Ammon's horn (tissue), 1 donor: ENCODE measurements around the gene CLDN15.

Experiments used
- DNase-seq: peaks from one replicate; pipeline ENCODE4 v3.0.0-alpha.2; 2016; ENCODE audit warnings: low spot score

The CLDN15 gene

GRCh38 chr7:101244375-101245146 is 7.0 kb upstream of the CLDN15 start, which contains the start of gene FIS1:
TSS of gene FIS1 (minus strand) at chr7:101245081. CDS start at chr7:101245004, 77 bp downstream.
- DNase-seq: peak; percentile 96

- peak; percentile 32 for DNase-seq
These were observed 6.2 kb upstream of the CLDN15 start for GRCh38 chr7:101243646-101244374.

DNA sequence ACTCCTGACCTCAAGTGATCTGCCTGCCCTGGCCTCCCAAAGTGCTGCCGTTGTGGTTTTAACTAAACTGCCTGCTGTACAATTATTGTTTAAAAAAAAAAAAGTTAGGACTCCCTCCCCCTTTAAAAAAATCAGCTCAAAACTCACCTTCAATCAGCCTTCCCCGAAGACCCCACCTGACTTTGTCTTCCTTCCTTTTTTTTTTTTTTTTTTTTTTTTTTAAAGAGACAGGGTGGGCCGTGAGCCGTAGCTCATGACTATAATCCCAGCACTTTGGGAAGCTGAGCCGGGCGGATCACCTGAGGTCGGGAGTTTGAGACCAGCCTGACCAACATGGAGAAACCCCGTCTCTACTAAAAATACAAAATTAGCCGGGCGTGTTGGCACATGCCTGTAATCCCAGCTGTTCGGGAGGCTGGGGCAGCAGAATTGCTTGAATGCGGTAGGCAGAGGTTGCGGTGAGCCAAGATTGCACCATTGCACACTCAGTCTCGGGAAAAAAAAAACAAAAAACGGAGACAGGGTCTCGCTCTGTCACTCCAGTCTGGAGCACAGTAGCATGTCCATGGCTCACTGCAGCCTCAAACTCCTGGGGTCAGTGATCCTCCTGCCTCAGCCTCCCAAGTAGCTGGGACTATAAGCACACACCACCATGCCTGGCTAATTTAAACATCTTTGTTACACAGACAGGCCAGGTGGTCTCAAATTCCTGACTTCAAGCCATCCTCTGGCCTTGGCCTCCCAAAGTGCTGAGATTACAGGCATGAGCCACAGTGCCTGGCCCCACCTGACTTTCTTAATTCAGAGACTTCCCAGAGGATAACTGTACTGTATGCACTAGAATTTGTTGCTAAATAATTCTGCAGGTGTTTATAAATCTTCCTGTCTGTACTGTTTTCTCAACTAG is 4.1 kb upstream of the CLDN15 start:
- no peak for DNase-seq

- no peak for DNase-seq
These were observed 3.4 kb upstream of the CLDN15 start for GRCh38 chr7:101241015-101241363.

- no peak for DNase-seq
These were observed 2.8 kb upstream of the CLDN15 start for GRCh38 chr7:101240226-101241014.

GRCh38 chr7:101239951-101240220 is 2.3 kb upstream of the CLDN15 start:
- DNase-seq: no peak

DNA sequence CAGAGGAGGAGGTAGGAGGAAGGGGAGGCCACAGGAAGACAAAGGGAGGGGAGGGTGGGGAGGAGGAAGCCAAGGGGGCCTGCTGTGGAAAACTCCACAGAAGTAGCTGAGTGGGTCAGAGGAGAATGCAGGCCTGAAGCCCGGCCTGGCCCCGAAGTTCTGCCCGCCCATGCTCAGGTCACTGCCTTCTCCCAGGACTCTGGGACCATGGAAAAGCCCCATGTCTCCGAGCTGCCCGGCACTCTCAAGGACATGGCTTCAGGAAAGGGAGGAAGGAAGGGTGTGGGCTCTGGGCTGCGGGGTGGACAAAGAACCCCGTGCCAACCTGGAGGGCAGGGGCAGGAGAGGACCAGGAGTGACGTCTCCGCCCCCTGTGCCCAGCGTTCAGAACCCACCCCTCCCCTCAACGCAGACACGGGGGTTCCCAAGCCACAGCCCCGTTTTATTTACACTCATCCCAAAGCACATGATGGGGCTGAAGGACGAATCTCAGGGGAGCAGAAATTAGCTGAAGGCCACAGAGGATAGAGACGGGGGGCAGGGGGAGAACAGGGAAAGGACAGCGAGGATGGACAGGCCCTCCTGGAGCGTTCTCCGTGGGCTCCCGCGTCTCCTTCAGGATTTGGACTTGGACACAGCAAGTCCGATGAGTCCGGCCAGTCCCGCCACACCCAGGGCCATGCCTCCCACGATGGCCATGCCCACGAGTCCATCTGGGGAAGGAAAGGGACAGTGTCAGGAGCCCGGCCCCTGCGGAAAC is 1.8 kb upstream of the CLDN15 start:
- no peak for DNase-seq

DNA sequence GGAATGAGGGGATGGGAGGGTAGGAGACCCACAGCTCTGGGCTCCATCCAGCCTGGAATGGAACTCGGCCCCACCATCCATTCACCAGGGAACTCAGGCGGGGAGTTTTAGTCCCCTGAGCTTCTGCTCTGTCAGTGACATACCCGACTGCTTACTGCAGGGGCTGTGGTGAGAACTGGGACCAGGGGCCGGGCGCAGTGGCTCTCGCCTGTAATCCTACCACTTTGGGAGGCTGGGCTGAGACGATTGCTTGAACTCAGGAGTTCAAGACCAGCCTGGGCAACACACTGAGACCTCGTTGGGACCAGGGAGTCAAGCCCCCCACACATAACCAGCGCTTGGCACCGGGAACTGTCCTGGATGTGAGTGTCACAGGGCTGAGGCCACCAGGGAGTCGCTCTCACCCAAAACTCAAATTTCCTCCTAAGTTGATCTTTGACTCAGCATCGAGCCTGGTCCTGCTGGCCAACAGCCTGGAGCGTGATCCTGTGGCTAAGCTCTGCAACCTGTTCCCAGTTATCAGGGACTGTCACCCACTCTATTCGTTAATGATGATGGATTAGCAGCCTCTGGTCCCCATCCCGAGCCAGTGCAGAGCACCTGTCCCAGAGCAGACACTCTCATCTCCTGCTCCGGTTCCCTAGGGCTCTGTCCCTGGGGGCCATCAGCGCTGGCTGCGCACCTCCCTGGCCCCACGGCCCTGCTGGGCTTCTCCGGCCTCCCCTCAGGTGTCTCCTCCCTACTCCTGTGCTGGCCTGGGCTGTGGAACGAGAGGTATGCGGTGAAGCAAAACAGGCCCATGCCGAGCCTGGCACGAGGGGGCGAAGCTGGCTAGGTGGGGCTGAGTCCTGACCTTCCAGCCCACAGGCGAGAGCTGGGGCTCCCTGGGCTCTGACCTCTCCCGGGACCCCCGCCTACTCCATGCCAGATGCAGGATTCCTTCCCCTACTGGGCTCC is 902 bp upstream of the CLDN15 start:
- DNase-seq: no peak

DNA sequence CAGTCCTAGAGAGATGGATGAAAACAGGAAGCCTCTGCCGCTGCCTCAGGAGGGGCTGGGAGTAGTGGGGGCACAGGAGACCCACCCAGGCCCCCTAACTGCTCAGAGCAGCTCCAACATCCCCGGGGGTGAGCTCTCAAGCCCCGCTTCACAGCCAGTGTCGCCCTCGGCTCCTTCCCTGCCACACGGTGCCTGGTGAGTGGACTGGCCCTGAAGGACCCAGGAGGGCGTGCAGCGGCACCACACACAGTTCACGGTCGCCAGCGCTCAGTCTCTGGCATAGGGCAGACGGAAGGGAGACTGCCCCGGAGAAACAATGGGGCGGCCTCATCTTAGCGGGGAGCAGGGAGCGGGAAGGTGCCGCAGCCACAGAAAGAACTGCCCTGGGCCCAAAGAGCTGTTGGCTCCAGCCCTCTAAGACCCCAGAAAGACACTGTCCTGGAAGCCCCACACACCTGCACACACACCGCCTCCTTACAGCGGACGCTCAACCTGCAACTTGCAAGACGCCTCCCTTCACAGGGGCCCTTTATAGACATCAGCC is 1.2 kb downstream of the CLDN15 start:
- DNase-seq: no peak

DNA sequence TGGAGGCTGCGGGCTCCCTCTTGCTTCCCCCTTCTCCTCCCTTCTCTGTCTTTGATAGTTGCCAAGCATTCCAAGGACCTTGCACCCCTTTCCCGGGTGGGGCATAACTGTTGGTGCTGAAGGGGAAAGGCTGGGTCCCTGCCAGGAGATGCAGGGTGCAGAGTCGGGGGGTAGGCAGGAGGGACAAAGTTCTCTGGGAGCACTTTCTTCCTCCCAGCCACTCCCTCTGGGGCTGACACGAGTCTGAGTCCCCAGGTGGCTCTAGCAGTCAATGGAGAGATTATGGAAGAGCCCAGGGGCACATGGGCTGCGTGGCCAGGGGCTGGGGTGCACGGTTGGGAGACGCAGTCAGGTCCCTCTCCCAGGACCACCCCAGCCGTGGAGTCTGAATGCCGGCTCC is 2.1 kb downstream of the CLDN15 start:
- DNase-seq: no peak

GRCh38 chr7:101235050-101235449 is 2.6 kb downstream of the CLDN15 start:
- DNase-seq: no peak

DNA sequence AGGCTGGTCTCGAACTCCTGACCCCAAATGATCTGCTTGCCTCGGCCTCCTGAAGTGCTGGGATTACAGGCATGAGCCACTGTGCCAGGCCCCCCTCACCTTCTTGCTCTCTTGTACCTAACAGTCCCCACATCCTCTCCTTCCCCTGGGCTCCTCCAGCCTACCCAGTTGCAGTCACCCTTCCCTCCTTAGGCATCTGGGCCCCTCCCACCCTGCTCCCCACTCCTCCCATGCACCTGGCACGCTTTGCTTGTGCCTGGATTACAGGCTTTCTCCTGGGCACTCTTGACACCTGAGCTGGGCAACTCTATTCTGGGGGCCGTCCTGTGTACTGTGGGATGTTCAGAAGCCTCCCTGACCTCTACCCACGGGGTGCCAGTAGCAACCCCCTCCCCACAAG is 3.0 kb downstream of the CLDN15 start:
- DNase-seq: no peak

GRCh38 chr7:101233907-101234547 is 3.6 kb downstream of the CLDN15 start:
- DNase-seq: no peak

DNA sequence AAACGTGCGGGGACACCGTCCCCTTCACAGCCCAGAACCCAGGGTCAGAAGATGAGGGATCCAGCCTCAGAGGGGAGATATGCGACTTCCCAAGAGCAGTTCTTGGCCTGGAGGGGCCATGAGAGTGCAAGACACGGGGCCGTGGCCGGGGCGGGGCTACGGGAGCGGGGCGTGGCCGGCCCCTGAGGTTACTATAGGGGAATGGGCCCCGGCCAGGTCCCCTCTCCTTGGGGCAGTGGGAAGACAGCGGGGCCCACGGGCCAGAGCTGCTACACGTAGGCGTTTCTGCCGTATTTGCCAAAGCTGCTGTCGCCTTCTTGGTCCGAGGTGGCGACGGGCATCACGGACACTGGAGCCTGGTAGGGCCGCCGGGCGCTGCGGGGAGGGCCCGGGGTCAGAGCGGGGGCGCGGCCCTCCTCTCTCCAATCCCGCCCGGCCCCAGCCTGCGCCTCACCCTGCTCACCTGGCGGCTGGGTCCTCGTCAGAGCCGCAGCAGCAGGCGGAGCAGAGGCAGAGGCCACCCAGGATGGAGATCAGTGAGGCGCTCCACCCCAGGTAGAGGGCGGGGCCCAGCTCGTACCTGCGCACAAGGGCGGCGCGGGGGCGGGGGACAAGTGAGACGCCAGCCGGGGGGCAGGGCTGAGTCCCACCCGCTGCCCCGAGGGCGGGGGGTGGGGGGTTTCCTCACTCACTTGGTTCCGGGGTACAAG is 5.3 kb downstream of the CLDN15 start:
- no peak for DNase-seq

- no peak for DNase-seq
These were observed 6.0 kb downstream of the CLDN15 start for GRCh38 chr7:101231644-101232043.

- DNase-seq: no peak
These were observed 10.9 kb downstream of the CLDN15 start for GRCh38 chr7:101226721-101227120.

DNA sequence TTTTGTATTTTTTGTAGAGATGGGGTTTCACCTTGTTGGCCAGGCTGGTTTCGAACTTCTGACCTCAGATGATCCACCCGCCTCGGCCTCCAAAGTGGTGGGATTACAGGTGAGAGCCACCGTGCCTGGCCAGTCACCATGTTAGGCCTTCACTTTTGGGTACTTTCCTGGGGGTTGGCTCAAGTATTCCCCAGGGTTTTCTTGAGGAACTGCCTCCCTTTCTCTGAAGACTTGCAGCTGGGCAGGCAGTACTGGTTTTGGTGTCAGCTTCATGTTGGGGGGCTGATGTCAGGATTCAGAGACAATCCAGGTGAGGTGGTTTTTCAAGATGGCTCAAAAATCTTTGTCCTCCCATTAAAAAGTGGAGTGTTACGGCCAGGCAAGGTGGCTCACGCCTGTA is 12.0 kb downstream of the CLDN15 start:
- DNase-seq: no peak

GRCh38 chr7:101223528-101223927 is 14.1 kb downstream of the CLDN15 start:
- DNase-seq: no peak
